GM23338 (cell line): ENCODE data around the gene KMT2E. TPM values are rescaled to one million over a fixed set of nuclear protein-coding genes. Genes with fewer than 3 reads are reported as not detected.

Experiments used
- ATAC-seq: fragments of 200-7000 bp; cut with Tn5 transposase; 3 replicates; pipeline ENCODE4 v1.9.1; 2020
- DNase-seq: peaks from one replicate; pipeline ENCODE4 v3.0.0-alpha.2; 2015; ENCODE audit warnings: low spot score
- H2AFZ ChIP-seq: fragments of 200-600 bp; sonication (generic); 2 replicates; pipeline ENCODE4 v1.8.0; 2016; ENCODE audit warnings: antibody characterized with exemption, mild to moderate bottlenecking, moderate library complexity
- H3F3A ChIP-seq: fragments of 200-600 bp; sonication (generic); replicated peaks from 2 replicates; pipeline ENCODE4 v1.8.0; 2017; ENCODE audit warnings: antibody characterized with exemption, mixed run types, low read depth
- H3K27ac ChIP-seq: fragments of 200-600 bp; sonication (generic); 2 replicates; pipeline ENCODE4 v1.6.1; 2016; ENCODE audit warnings: low read depth
- H3K27me3 ChIP-seq: fragments of 200-600 bp; sonication (generic); 2 replicates; pipeline ENCODE4 v1.8.0; 2016; ENCODE audit warnings: mild to moderate bottlenecking, mixed run types, moderate library complexity; ENCODE audit not compliant: insufficient read depth
- H3K36me3 ChIP-seq: fragments of 200-600 bp; sonication (generic); 2 replicates; pipeline ENCODE4 v1.8.0; 2016; ENCODE audit warnings: mild to moderate bottlenecking; ENCODE audit not compliant: insufficient read depth
- H3K4me1 ChIP-seq: fragments of 200-600 bp; sonication (generic); 2 replicates; pipeline ENCODE4 v1.8.0; 2016; ENCODE audit warnings: mild to moderate bottlenecking, moderate library complexity; ENCODE audit not compliant: insufficient read depth
- H3K4me2 ChIP-seq: fragments of 200-600 bp; sonication (generic); 2 replicates; pipeline ENCODE4 v1.7.1; 2017; ENCODE audit warnings: mixed run types
- H3K4me3 ChIP-seq: fragments of 200-600 bp; sonication (generic); 2 replicates; pipeline ENCODE4 v1.6.1; 2016; ENCODE audit warnings: mixed run types
- H3K79me2 ChIP-seq: fragments of 200-600 bp; sonication (generic); replicated peaks from 2 replicates; pipeline ENCODE4 v1.8.0; 2017; ENCODE audit warnings: mild to moderate bottlenecking; ENCODE audit not compliant: insufficient read depth
- H3K9me2 ChIP-seq: fragments of 200-600 bp; sonication (generic); 2 replicates; pipeline ENCODE4 v1.8.0; 2017; ENCODE audit not compliant: insufficient read depth
- H4K20me1 ChIP-seq: fragments of 200-600 bp; sonication (generic); replicated peaks from 2 replicates; pipeline ENCODE4 v1.8.0; 2017; ENCODE audit warnings: mild to moderate bottlenecking; ENCODE audit not compliant: insufficient read depth
- H3K27ac Mint-ChIP-seq: 2 replicates; pipeline ENCODE4 v1.8.0; 2020; ENCODE audit warnings: inconsistent platforms, mild to moderate bottlenecking, moderate library complexity, mixed read lengths
- H3K27me3 Mint-ChIP-seq: 3 replicates; pipeline ENCODE4 v1.8.0; 2022; ENCODE audit warnings: low read depth, mild to moderate bottlenecking, moderate library complexity, mixed read lengths, inconsistent platforms; ENCODE audit not compliant: insufficient read depth, poor library complexity
- H3K36me3 Mint-ChIP-seq: 3 replicates; pipeline ENCODE4 v1.8.0; 2021; ENCODE audit warnings: low read depth, mild to moderate bottlenecking, inconsistent platforms, moderate library complexity, mixed read lengths
- H3K4me1 Mint-ChIP-seq: 3 replicates; pipeline ENCODE4 v1.8.0; 2020; ENCODE audit warnings: mild to moderate bottlenecking, inconsistent platforms, mixed read lengths
- H3K4me3 Mint-ChIP-seq: 3 replicates; pipeline ENCODE4 v1.8.0; 2021; ENCODE audit warnings: moderate library complexity, mild to moderate bottlenecking, inconsistent platforms, mixed read lengths
- H3K9me3 Mint-ChIP-seq: 3 replicates; pipeline ENCODE4 v1.8.0; 2020; ENCODE audit warnings: moderate library complexity, mild to moderate bottlenecking, inconsistent platforms, mixed read lengths
- CTCF ChIP-seq, 2 experiments: fragments of 200-600 bp in 1 of 2; sonication (generic) in 1 of 2; conservative IDR thresholded peaks; 2 replicates each; pipeline versions ENCODE4 v1.5.1 to v1.6.1; 2016 to 2017; ENCODE audit warnings: antibody characterized with exemption in 2 of 2, low read depth in 2 of 2, mild to moderate bottlenecking in 2 of 2, moderate library complexity in 1 of 2
- EZH2 ChIP-seq: fragments of 200-600 bp; sonication (generic); IDR thresholded peaks from one replicate; pipeline ENCODE4 v1.8.0; 2017; ENCODE audit warnings: antibody characterized with exemption, mild to moderate bottlenecking, low read depth; ENCODE audit not compliant: unreplicated experiment
- EZH2phosphoT487 ChIP-seq: fragments of 200-600 bp; sonication (generic); IDR thresholded peaks from one replicate; pipeline ENCODE4 v1.8.1; 2018; ENCODE audit warnings: antibody characterized with exemption; ENCODE audit not compliant: unreplicated experiment
- JUNB ChIP-seq: IDR thresholded peaks from one replicate; pipeline ENCODE4 v1.6.1; 2016; ENCODE audit warnings: antibody characterized with exemption; ENCODE audit not compliant: unreplicated experiment
- NANOG ChIP-seq: IDR thresholded peaks from 2 replicates; pipeline ENCODE4 v1.6.1; 2016; ENCODE audit warnings: antibody characterized with exemption, borderline replicate concordance
- STAT1 ChIP-seq: IDR thresholded peaks from one replicate; pipeline ENCODE4 v1.6.1; 2016; ENCODE audit warnings: antibody characterized with exemption; ENCODE audit not compliant: unreplicated experiment
- polyA plus RNA-seq: library from polyadenylated mRNA; unstranded; fragments of >200 nt; fragmentation: Nextera tagmentation; extraction: Ambion mirVana; gene quantifications from 2 replicates; pipeline ENCODE4 v1.2.1, GENCODE V29; 2016
- total RNA-seq: library from RNA; depleted of rRNA; stranded (reverse); fragments of >200 nt; shearing (Covaris generic); gene quantifications from 2 replicates; pipeline ENCODE4 v1.2.3, GENCODE V29; 2014
- TF ChIP-seq, protein P1 (sequence below): IDR thresholded peaks from 2 replicates; pipeline ENCODE4 v1.6.1; 2016; ENCODE audit warnings: antibody characterized with exemption
- TF ChIP-seq, protein P2 (sequence below): IDR thresholded peaks from one replicate; pipeline ENCODE4 v1.6.1; 2018; ENCODE audit warnings: antibody characterized with exemption; ENCODE audit not compliant: unreplicated experiment

Gene KMT2E
- total and polyA plus RNA-seq, 2 experiments from 2014 or later = 50.2 to 70.9 TPM

DNA sequence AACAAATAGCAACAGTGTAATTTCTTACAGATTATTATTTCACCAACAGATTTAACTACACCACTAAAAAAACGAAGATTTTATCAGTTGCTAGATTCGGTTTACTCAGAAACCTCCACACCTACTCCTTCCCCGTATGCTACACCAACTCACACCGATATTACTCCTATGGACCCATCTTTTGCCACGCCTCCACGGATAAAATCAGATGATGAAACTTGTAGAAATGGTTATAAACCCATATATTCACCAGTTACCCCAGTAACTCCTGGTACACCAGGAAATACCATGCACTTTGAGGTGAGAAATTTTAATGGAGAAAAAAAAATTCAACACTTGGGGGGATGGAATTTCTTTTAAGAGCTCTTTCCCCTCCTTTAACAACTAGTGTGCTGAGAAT lies 92.5 kb downstream of the KMT2E start:
- no peak overlapping the region for H3K27ac ChIP-seq
- peaks cover 64% of the 10 kb centered on the region for H3K36me3 Mint-ChIP-seq
- peaks cover 1% of the 10 kb centered on the region; the same call in 1 of the 2 replicates for H4K20me1 ChIP-seq

GRCh38 chr7:105107458-105107857 lies 93.5 kb downstream of the KMT2E start:
- Histone ChIP-seq H3K4me3 (no peak overlapping the region), H3K36me3 (peaks cover 44% of the 10 kb centered on the region; the same call in 1 of the 2 replicates), H3F3A (0 out of 2 replicates have a peak, but pooled peaks cover 4% of the 10 kb centered on the region), H3K4me2 (no peak overlapping the region), H4K20me1 (no peaks in the 10 kb centered on the region; the same call in 1 of the 2 replicates), H2AFZ (no peak overlapping the region), H3K27ac (no peak overlapping the region), H3K4me1 (no peaks in the 10 kb centered on the region), H3K27me3 (no peaks in the 10 kb centered on the region), H3K9me2 (no peaks in the 10 kb centered on the region), H3K79me2 (no peaks in the 10 kb centered on the region)
- H3K36me3 Mint-ChIP-seq = peaks cover 74% of the 10 kb centered on the region
- H3K4me3 Mint-ChIP-seq = no peak overlapping the region
- ATAC-seq (no peak), DNase-seq (no peak)
- H3K4me1 Mint-ChIP-seq = no peaks in the 10 kb centered on the region
- H3K27me3 Mint-ChIP-seq = peaks cover 7% of the 10 kb centered on the region
- no peak overlapping the region for H3K27ac Mint-ChIP-seq
- no peaks in the 10 kb centered on the region for H3K9me3 Mint-ChIP-seq
- TF ChIP-seq NANOG (no peak), CTCF (conservative IDR thresholded peaks at IDR 0.05; ENCODE audit: low read depth in 2 of 2) (no peak)
- TF ChIP-seq, protein P1, sequence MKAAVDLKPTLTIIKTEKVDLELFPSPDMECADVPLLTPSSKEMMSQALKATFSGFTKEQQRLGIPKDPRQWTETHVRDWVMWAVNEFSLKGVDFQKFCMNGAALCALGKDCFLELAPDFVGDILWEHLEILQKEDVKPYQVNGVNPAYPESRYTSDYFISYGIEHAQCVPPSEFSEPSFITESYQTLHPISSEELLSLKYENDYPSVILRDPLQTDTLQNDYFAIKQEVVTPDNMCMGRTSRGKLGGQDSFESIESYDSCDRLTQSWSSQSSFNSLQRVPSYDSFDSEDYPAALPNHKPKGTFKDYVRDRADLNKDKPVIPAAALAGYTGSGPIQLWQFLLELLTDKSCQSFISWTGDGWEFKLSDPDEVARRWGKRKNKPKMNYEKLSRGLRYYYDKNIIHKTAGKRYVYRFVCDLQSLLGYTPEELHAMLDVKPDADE = no peak
- TF ChIP-seq, protein P2, sequence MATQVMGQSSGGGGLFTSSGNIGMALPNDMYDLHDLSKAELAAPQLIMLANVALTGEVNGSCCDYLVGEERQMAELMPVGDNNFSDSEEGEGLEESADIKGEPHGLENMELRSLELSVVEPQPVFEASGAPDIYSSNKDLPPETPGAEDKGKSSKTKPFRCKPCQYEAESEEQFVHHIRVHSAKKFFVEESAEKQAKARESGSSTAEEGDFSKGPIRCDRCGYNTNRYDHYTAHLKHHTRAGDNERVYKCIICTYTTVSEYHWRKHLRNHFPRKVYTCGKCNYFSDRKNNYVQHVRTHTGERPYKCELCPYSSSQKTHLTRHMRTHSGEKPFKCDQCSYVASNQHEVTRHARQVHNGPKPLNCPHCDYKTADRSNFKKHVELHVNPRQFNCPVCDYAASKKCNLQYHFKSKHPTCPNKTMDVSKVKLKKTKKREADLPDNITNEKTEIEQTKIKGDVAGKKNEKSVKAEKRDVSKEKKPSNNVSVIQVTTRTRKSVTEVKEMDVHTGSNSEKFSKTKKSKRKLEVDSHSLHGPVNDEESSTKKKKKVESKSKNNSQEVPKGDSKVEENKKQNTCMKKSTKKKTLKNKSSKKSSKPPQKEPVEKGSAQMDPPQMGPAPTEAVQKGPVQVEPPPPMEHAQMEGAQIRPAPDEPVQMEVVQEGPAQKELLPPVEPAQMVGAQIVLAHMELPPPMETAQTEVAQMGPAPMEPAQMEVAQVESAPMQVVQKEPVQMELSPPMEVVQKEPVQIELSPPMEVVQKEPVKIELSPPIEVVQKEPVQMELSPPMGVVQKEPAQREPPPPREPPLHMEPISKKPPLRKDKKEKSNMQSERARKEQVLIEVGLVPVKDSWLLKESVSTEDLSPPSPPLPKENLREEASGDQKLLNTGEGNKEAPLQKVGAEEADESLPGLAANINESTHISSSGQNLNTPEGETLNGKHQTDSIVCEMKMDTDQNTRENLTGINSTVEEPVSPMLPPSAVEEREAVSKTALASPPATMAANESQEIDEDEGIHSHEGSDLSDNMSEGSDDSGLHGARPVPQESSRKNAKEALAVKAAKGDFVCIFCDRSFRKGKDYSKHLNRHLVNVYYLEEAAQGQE = no peak

More for the DNA sequence above, 92.5 kb downstream of the KMT2E start:
- DNase-seq (no peak), ATAC-seq (no peak)
- H3K9me3 Mint-ChIP-seq = no peaks in the 10 kb centered on the region
- 0 out of 2 replicates have a peak, but pooled peaks cover 4% of the 10 kb centered on the region for H3F3A ChIP-seq
- no peaks in the 10 kb centered on the region for H3K79me2 ChIP-seq
- H3K4me3 Mint-ChIP-seq = no peak overlapping the region
- H3K36me3 ChIP-seq = peaks cover 48% of the 10 kb centered on the region; the same call in 1 of the 2 replicates
- TF ChIP-seq EZH2phosphoT487 = no peak
- no peak for TF ChIP-seq NANOG
- no peak for TF ChIP-seq STAT1
- TF ChIP-seq EZH2 = no peak
- TF ChIP-seq JUNB = no peak
- no peak for TF ChIP-seq CTCF (conservative IDR thresholded peaks at IDR 0.05; ENCODE audit: low read depth in 2 of 2)
- TF ChIP-seq, protein P2 = no peak
- no peak overlapping the region for H2AFZ ChIP-seq
- H3K9me2 ChIP-seq = no peaks in the 10 kb centered on the region
- H3K4me1 ChIP-seq = no peaks in the 10 kb centered on the region
- H3K27ac Mint-ChIP-seq = no peak overlapping the region
- peaks cover 4% of the 10 kb centered on the region for H3K27me3 Mint-ChIP-seq
- H3K27me3 ChIP-seq = no peaks in the 10 kb centered on the region
- H3K4me1 Mint-ChIP-seq = no peaks in the 10 kb centered on the region
- no peak overlapping the region for H3K4me2 ChIP-seq
- H3K4me3 ChIP-seq = no peak overlapping the region
